H1 (cell line): ENCODE data around the gene WLS. TPM values are rescaled to one million over a fixed set of nuclear protein-coding genes. Genes with fewer than 3 reads are reported as not detected.
A peak's percentile ranks its signal among the peaks of the same experiment; 100 is the strongest.

Source experiments
- CTCF ChIA-PET: fragments of 300-600 bp; sonication (Branson Sonifier 250); formaldehyde crosslinking; loops from one replicate; lab custom pipeline; 2021; ENCODE audit not compliant: partially characterized antibody; lab: Charles Lee
- POLR2A ChIA-PET: fragments of 300-600 bp; sonication (Branson Sonifier 250); formaldehyde crosslinking; loops from one replicate; lab custom pipeline; 2021; ENCODE audit warnings: inconsistent platforms; ENCODE audit not compliant: partially characterized antibody; lab: Charles Lee
- DNase-seq, 2 experiments: peaks; one replicate each; pipeline versions ENCODE4 v3.0.0 to v3.0.0-alpha.2; 2010 to 2022; ENCODE audit warnings: low spot score in 2 of 2, low read depth in 1 of 2, mixed read lengths in 1 of 2
- FAIRE-seq: peaks from 2 replicates; lab custom pipeline; 2011; peaks lifted over from hg19 to GRCh38; lab: Jason Lieb, UNC
- H2AFZ ChIP-seq: 2 replicates; pipeline ENCODE4 v1.8.1; 2012; ENCODE audit warnings: low read length, inconsistent platforms
- H2AK5ac ChIP-seq: 2 replicates; pipeline ENCODE4 v1.6.1; 2013; ENCODE audit warnings: low read depth, low read length
- H2BK120ac ChIP-seq: replicated peaks from 2 replicates; pipeline ENCODE3; 2013; ENCODE audit warnings: low read depth, low read length, inconsistent platforms
- H2BK12ac ChIP-seq: 2 replicates; pipeline ENCODE4 v1.6.1; 2013; ENCODE audit warnings: low read depth, low read length
- H2BK15ac ChIP-seq: 2 replicates; pipeline ENCODE4 v1.6.1; 2013; ENCODE audit warnings: low read length
- H2BK20ac ChIP-seq: 2 replicates; pipeline ENCODE4 v1.6.1; 2013; ENCODE audit warnings: low read length
- H2BK5ac ChIP-seq: 2 replicates; pipeline ENCODE4 v1.6.1; 2013; ENCODE audit warnings: low read depth, low read length
- H3K14ac ChIP-seq: 2 replicates; pipeline ENCODE4 v1.6.1; 2013; ENCODE audit warnings: inconsistent platforms; ENCODE audit not compliant: insufficient read length
- H3K18ac ChIP-seq: 2 replicates; pipeline ENCODE4 v1.6.1; 2013; ENCODE audit warnings: low read length; ENCODE audit errors: extremely low read depth
- H3K23ac ChIP-seq: 2 replicates; pipeline ENCODE4 v1.6.1; 2013; ENCODE audit warnings: inconsistent platforms; ENCODE audit not compliant: insufficient read length
- H3K23me2 ChIP-seq: 2 replicates; pipeline ENCODE4 v1.6.1; 2013; ENCODE audit warnings: low read depth, low read length
- H3K27ac ChIP-seq: 2 replicates; pipeline ENCODE4 v1.6.1; 2011; ENCODE audit warnings: low read depth, low read length, inconsistent platforms
- H3K27me3 ChIP-seq, 4 experiments: replicated peaks in 1 of 4; 1 replicate in 1 of 4; 2 replicates in 3 of 4; pipeline versions ENCODE4 v1.6.1 to v1.8.1; 2011 to 2013; ENCODE audit warnings: low read length in 3 of 4, mild to moderate bottlenecking in 3 of 4, inconsistent platforms in 2 of 4, mixed read lengths in 2 of 4, moderate library complexity in 1 of 4; ENCODE audit not compliant: control insufficient read depth in 3 of 4, insufficient read depth in 3 of 4; ENCODE audit errors: extremely low read depth in 1 of 4
- H3K36me3 ChIP-seq, 4 experiments: 2 replicates each; pipeline versions ENCODE4 v1.6.1 to v1.8.1; 2011 to 2013; ENCODE audit warnings: mild to moderate bottlenecking in 4 of 4, low read length in 3 of 4, moderate library complexity in 2 of 4, control low read depth in 1 of 4, inconsistent platforms in 1 of 4; ENCODE audit not compliant: insufficient read depth in 4 of 4, control insufficient read depth in 2 of 4
- H3K4ac ChIP-seq: replicated peaks from 2 replicates; pipeline ENCODE3; 2013; ENCODE audit warnings: low read length, low read depth, mixed read lengths, inconsistent platforms; ENCODE audit not compliant: insufficient read length
- H3K4me1 ChIP-seq, 4 experiments: replicated peaks in 1 of 4; 1 replicate in 1 of 4; 2 replicates in 3 of 4; pipeline versions ENCODE4 v1.6.1 to v1.8.1; 2011 to 2013; ENCODE audit warnings: low read length in 3 of 4, inconsistent platforms in 2 of 4, mixed read lengths in 1 of 4; ENCODE audit not compliant: insufficient read depth in 4 of 4, control insufficient read depth in 3 of 4
- H3K4me2 ChIP-seq, 2 experiments: 2 replicates each; pipeline versions ENCODE4 v1.6.1 to v1.8.1; 2011 to 2013; ENCODE audit warnings: low read depth in 2 of 2, low read length in 2 of 2, control low read depth in 1 of 2, inconsistent platforms in 1 of 2, mild to moderate bottlenecking in 1 of 2; ENCODE audit not compliant: insufficient read depth in 1 of 2
- H3K4me3 ChIP-seq, 4 experiments: fragments of 200-600, 300-600 bp in 1 of 4; sonication (generic), shearing (Covaris generic), sonication (Bioruptor Twin) in 1 of 4; 2 replicates each; pipeline versions ENCODE4 v1.5.1 to v1.8.1; 2011 to 2016; ENCODE audit warnings: low read length in 4 of 4, low read depth in 3 of 4, control low read depth in 2 of 4, inconsistent platforms in 2 of 4, mild to moderate bottlenecking in 2 of 4, mixed read lengths in 1 of 4, moderate library complexity in 1 of 4; ENCODE audit not compliant: insufficient read depth in 2 of 4; ENCODE audit errors: extremely low read depth in 1 of 4
- H3K56ac ChIP-seq: replicated peaks from 2 replicates; pipeline ENCODE3; 2013; ENCODE audit warnings: low read depth, mild to moderate bottlenecking, mixed read lengths, low read length, inconsistent platforms; ENCODE audit not compliant: insufficient read length
- H3K79me1 ChIP-seq: 2 replicates; pipeline ENCODE4 v1.6.1; 2013; ENCODE audit warnings: low read depth, low read length, control low read depth
- H3K79me2 ChIP-seq, 2 experiments: 2 replicates each; pipeline versions ENCODE4 v1.6.1 to v1.8.1; 2012 to 2013; ENCODE audit warnings: low read length in 2 of 2, mild to moderate bottlenecking in 2 of 2, inconsistent platforms in 1 of 2; ENCODE audit not compliant: insufficient read depth in 2 of 2, control insufficient read depth in 1 of 2
- H3K9ac ChIP-seq, 4 experiments: replicated peaks in 1 of 4; 1 replicate in 1 of 4; 2 replicates in 3 of 4; pipeline versions ENCODE4 v1.6.1 to v1.8.1; 2011 to 2013; ENCODE audit warnings: low read depth in 3 of 4, low read length in 3 of 4, control low read depth in 2 of 4, mild to moderate bottlenecking in 2 of 4, moderate library complexity in 2 of 4, inconsistent platforms in 1 of 4; ENCODE audit errors: extremely low read depth in 1 of 4
- H3K9me3 ChIP-seq, 2 experiments: 2 replicates each; pipeline versions ENCODE4 v1.6.1 to v1.8.1; 2012 to 2013; ENCODE audit warnings: mild to moderate bottlenecking in 2 of 2, moderate library complexity in 2 of 2, control low read depth in 1 of 2, inconsistent platforms in 1 of 2, low read depth in 1 of 2, low read length in 1 of 2, mixed read lengths in 1 of 2; ENCODE audit not compliant: insufficient read depth in 2 of 2
- H4K20me1 ChIP-seq, 2 experiments: replicated peaks in 1 of 2; 2 replicates each; pipeline versions ENCODE3 to v1.8.1; 2011 to 2013; ENCODE audit warnings: inconsistent platforms in 2 of 2, low read length in 2 of 2, mild to moderate bottlenecking in 1 of 2; ENCODE audit not compliant: insufficient read depth in 2 of 2, control insufficient read depth in 1 of 2
- H4K5ac ChIP-seq: 2 replicates; pipeline ENCODE4 v1.6.1; 2013; ENCODE audit warnings: low read length, low read depth, mixed read lengths, inconsistent platforms; ENCODE audit not compliant: insufficient read length
- H4K8ac ChIP-seq: 2 replicates; pipeline ENCODE4 v1.8.0; 2013; ENCODE audit warnings: mild to moderate bottlenecking, moderate library complexity, low read length, inconsistent platforms; ENCODE audit not compliant: insufficient read depth; ENCODE audit errors: extremely low read depth
- H4K91ac ChIP-seq: replicated peaks from 2 replicates; pipeline ENCODE3; 2013; ENCODE audit warnings: low read length, mixed read lengths, inconsistent platforms; ENCODE audit not compliant: insufficient read length
- CBX8 ChIP-seq: fragments of 300-800, 300-1000 bp; sonication (generic); IDR thresholded peaks from 2 replicates; pipeline ENCODE4 v1.7.1; 2016; ENCODE audit warnings: low read depth, low read length, borderline replicate concordance
- CHD1 ChIP-seq: IDR thresholded peaks from 2 replicates; pipeline ENCODE4 v1.6.1; 2012; ENCODE audit warnings: low read depth, low read length, improper control_type of control experiment
- EP300 ChIP-seq, 2 experiments: IDR thresholded peaks; 1 replicate in 1 of 2; 2 replicates in 1 of 2; pipeline ENCODE4 v1.6.1; 2011 to 2012; ENCODE audit warnings: low read depth in 2 of 2, low read length in 2 of 2, mild to moderate bottlenecking in 2 of 2, borderline replicate concordance in 1 of 2, inconsistent platforms in 1 of 2, moderate library complexity in 1 of 2
- JUND ChIP-seq: IDR thresholded peaks from 2 replicates; pipeline ENCODE4 v1.6.1; 2011; ENCODE audit warnings: mild to moderate bottlenecking, improper control_type of control experiment, low read length
- PHF8 ChIP-seq: fragments of 200-600 bp; sonication (generic); conservative IDR thresholded peaks from 2 replicates; pipeline ENCODE4 v1.7.1; 2012; ENCODE audit warnings: low read depth, mild to moderate bottlenecking, inconsistent platforms, low read length, moderate library complexity
- POLR2A ChIP-seq, 2 experiments: IDR thresholded peaks; 1 replicate in 1 of 2; 2 replicates in 1 of 2; pipeline ENCODE4 v1.6.1; 2011; ENCODE audit warnings: low read depth in 2 of 2, low read length in 2 of 2, mild to moderate bottlenecking in 2 of 2; ENCODE audit errors: control extremely low read depth in 1 of 2
- RXRA ChIP-seq: IDR thresholded peaks from 2 replicates; pipeline ENCODE4 v1.6.1; 2011; ENCODE audit warnings: low read depth, mild to moderate bottlenecking, low read length, moderate library complexity; ENCODE audit not compliant: insufficient read depth
- SIN3A ChIP-seq, 2 experiments: IDR thresholded peaks in 1 of 2; conservative IDR thresholded peaks in 1 of 2; 2 replicates each; pipeline ENCODE4 v1.6.1; 2011 to 2012; ENCODE audit warnings: low read length in 2 of 2, improper control_type of control experiment in 1 of 2, low read depth in 1 of 2, mild to moderate bottlenecking in 1 of 2
- SUZ12 ChIP-seq: fragments of 200-600 bp; sonication (generic); IDR thresholded peaks from 2 replicates; pipeline ENCODE4 v1.6.1; 2012; ENCODE audit warnings: mild to moderate bottlenecking, inconsistent platforms, low read length, moderate library complexity, mixed read lengths
- TBP ChIP-seq: IDR thresholded peaks from 2 replicates; pipeline ENCODE4 v1.6.1; 2011; ENCODE audit warnings: low read depth, low read length, improper control_type of control experiment
- WGBS, 2 experiments: shearing (Covaris generic) in 1 of 2; methylation state at CpG; one replicate each; pipeline versions ENCODE4 v1.1.6 to v1.1.7; 2013 to 2015; ENCODE audit warnings: low lambda C conversion rate in 2 of 2, mixed read lengths in 2 of 2, inconsistent platforms in 1 of 2, low coverage in 1 of 2, missing lambda C conversion rate in 1 of 2; ENCODE audit not compliant: insufficient replicate concordance in 2 of 2, insufficient coverage in 1 of 2, insufficient read length in 1 of 2; ENCODE audit errors: extremely low coverage in 1 of 2, missing lambda C conversion rate in 1 of 2; 5-methylcytosine and 5-hydroxymethylcytosine counted together
- polyA plus RNA-seq, 7 experiments: library from polyadenylated mRNA; depleted of rRNA in 3 of 7; stranded (reverse) in 5 of 7; unstranded in 2 of 7; fragments of >200 nt in 5 of 7; fragments of 200-250 nt in 2 of 7; gene quantifications; 1 replicate in 5 of 7; 2 replicates in 1 of 7; 4 replicates in 1 of 7; pipeline versions ENCODE4 v1.2.1 to v1.2.3, GENCODE V29; 2011 to 2013; ENCODE audit warnings: missing spikeins in 2 of 7, mixed read lengths in 2 of 7
- total RNA-seq: library from RNA; stranded (reverse); fragmentation: NEBNext Ultra II Directional; extraction: Animal tissue kit (Norgen Biotek cat#: 25700); gene quantifications from 2 replicates; pipeline ENCODE4 v1.2.1, GENCODE V29; 2021

WLS gene
- total and polyA plus RNA-seq, 2 of the 8 experiments (the other 6 are each of a cell fraction or from before 2014, with no cell fraction given) = 1.2 to 2.7 TPM

DNA sequence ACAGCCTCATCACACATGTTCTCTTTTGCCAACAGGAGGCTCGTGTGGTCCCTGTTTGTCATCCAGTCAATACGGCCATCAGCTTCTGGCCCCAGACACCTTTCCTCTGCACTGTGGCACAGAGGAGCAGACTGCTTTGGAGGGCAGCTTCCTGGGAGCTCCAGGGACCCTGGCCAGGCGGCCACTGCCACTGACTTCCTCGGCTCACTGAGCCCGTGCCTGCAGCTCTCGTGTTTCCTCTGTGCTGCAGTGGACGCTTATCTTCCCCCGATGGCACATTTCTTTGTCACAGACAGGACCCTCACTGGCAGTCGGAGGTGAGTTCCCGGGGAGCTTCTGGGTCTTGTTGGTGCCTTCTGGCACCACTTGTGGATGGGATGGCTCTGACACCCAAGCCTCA, 114.9 kb downstream of the WLS start:
- ChIA-PET POLR2A (no interaction called here), CTCF (interaction anchor here (0.5 to 13.0 kb wide), 59 partner anchors 10 to 1622 kb away, joined by 3 to 202 read pairs (median 6); partner anchors contain the start of genes DEPDC1 and WLS)
- no peaks in the 10 kb centered on the region for H4K20me1 ChIP-seq
- H3K9ac ChIP-seq = no peak overlapping the region
- no peak overlapping the region for H3K56ac ChIP-seq
- H3K27ac ChIP-seq = no peak overlapping the region
- DNase-seq = no peak
- WGBS, 2 experiments = 74% methylated on average over 10 of the region's 10 CpGs; no CpG with 5 or more reads in 1 of the 2 experiments
- H2BK12ac ChIP-seq = no peak overlapping the region
- no peak overlapping the region for H2AK5ac ChIP-seq
- no peak overlapping the region for H2BK5ac ChIP-seq
- H3K27me3 ChIP-seq = no peaks in the 10 kb centered on the region
- H2BK120ac ChIP-seq = no peak overlapping the region
- H3K18ac ChIP-seq = no peak overlapping the region
- H4K5ac ChIP-seq = no peak overlapping the region
- no peak overlapping the region for H3K23ac ChIP-seq
- H3K23me2 ChIP-seq = no peaks in the 10 kb centered on the region
- H3K36me3 ChIP-seq = no peaks in the 10 kb centered on the region
- no peak for TF ChIP-seq PHF8
- no peak for TF ChIP-seq CBX8
- no peak for TF ChIP-seq EP300 (IDR thresholded peaks at IDR 0.05; ENCODE audit: borderline replicate concordance in 1 of 2, low read depth in 2 of 2, low read length in 2 of 2)
- no peak for TF ChIP-seq RXRA
- no peak for TF ChIP-seq CHD1
- no peak for TF ChIP-seq SIN3A (conservative IDR thresholded peaks at IDR 0.05 in 1 of 2, IDR thresholded peaks at IDR 0.05 in 1 of 2; ENCODE audit: low read depth in 1 of 2, low read length in 2 of 2)
- no peak for TF ChIP-seq TBP
- no peak for TF ChIP-seq POLR2A (IDR thresholded peaks at IDR 0.05; ENCODE audit: control extremely low read depth in 1 of 2, low read depth in 2 of 2, low read length in 2 of 2)
- no peak for TF ChIP-seq JUND
- TF ChIP-seq SUZ12 = no peak
- FAIRE-seq = no peak
- H4K8ac ChIP-seq = no peak overlapping the region
- no peak overlapping the region for H3K4ac ChIP-seq
- H2BK20ac ChIP-seq = no peak overlapping the region
- no peak overlapping the region for H3K4me3 ChIP-seq
- no peak overlapping the region for H3K14ac ChIP-seq
- no peaks in the 10 kb centered on the region for H3K79me2 ChIP-seq
- no peak overlapping the region for H4K91ac ChIP-seq
- 0 out of 2 replicates have a peak overlapping the region, but pooled peaks have one; percentile 46 for H2BK15ac ChIP-seq
- peaks cover 0 to 2% (median 0%) of the 10 kb centered on the region in 4 experiments; a peak in 1 of 7 replicates for H3K4me1 ChIP-seq
- no peaks in the 10 kb centered on the region for H3K9me3 ChIP-seq
- H2AFZ ChIP-seq = no peak overlapping the region
- H3K79me1 ChIP-seq = no peaks in the 10 kb centered on the region
- no peak overlapping the region for H3K4me2 ChIP-seq
